ENCODE data around the gene TNFRSF13B. TPM values are rescaled to one million over a fixed set of nuclear protein-coding genes. Genes with fewer than 3 reads are reported as not detected.
"Not testable (repeated sequence)": the region's sequence is repeated elsewhere in the genome, so short reads cannot be mapped to it uniquely, and the experiment has no call there.

The TNFRSF13B gene
- total and polyA plus RNA-seq, 2 donors from 2014 or later = 1.4 TPM; not detected in 1

- no peak overlapping the region for H3K27ac ChIP-seq (ENCODE audit: low read depth in 2 of 2, low read length in 2 of 2)
- DNase-seq = peak in 1 of 5 donors; percentile 13
- H3K9me3 ChIP-seq (ENCODE audit: control insufficient read depth in 2 of 3, insufficient read depth in 1 of 3, low read length in 3 of 3) = peaks cover 0 to 4% (median 0%) of the 10 kb centered on the region in 3 donors
- TF ChIP-seq CTCF (IDR thresholded peaks at IDR 0.05; ENCODE audit: borderline replicate concordance, extremely low read depth, insufficient read depth) = no peak
- H3K36me3 ChIP-seq (ENCODE audit: control insufficient read depth in 2 of 3, insufficient read depth in 3 of 3, low read length in 3 of 3) = no peaks in the 10 kb centered on the region
- H3K4me1 ChIP-seq (ENCODE audit: control insufficient read depth in 2 of 3, insufficient read depth in 2 of 3, low read depth in 1 of 3, low read length in 3 of 3) = no peaks in the 10 kb centered on the region
- H3K4me3 ChIP-seq (ENCODE audit: low read length in 3 of 3) = no peak overlapping the region
- intact Hi-C loops (cut with DNase I) = no loop called here
- no peaks in the 10 kb centered on the region for H3K27me3 ChIP-seq (ENCODE audit: control insufficient read depth, insufficient read depth, low read length)
- H3K9ac ChIP-seq (ENCODE audit: low read length in 3 of 3) = no peak overlapping the region
- no peak for FAIRE-seq
Measured at GRCh38 chr17:16962804-16963203, 9.1 kb downstream of the TNFRSF13B start.

- FAIRE-seq = no peak
- intact Hi-C loops (cut with DNase I) = no loop called here
- TF ChIP-seq CTCF (IDR thresholded peaks at IDR 0.05; ENCODE audit: borderline replicate concordance, extremely low read depth, insufficient read depth) = no peak
Measured at GRCh38 chr17:16961792-16962191, 10.1 kb downstream of the TNFRSF13B start.

GRCh38 chr17:16961022-16961421 lies 10.9 kb downstream of the TNFRSF13B start:
- DNase-seq; H3K27me3 ChIP-seq (ENCODE audit: control insufficient read depth, insufficient read depth, low read length); intact Hi-C loops (cut with DNase I); H3K36me3 ChIP-seq (ENCODE audit: control insufficient read depth in 2 of 3, insufficient read depth in 3 of 3, low read length in 3 of 3); H3K4me3 ChIP-seq (ENCODE audit: low read length in 3 of 3); H3K9me3 ChIP-seq (ENCODE audit: control insufficient read depth in 2 of 3, insufficient read depth in 1 of 3, low read length in 3 of 3); H3K4me1 ChIP-seq (ENCODE audit: control insufficient read depth in 2 of 3, insufficient read depth in 2 of 3, low read depth in 1 of 3, low read length in 3 of 3); FAIRE-seq; H3K9ac ChIP-seq (ENCODE audit: low read length in 3 of 3); H3K27ac ChIP-seq (ENCODE audit: low read depth in 2 of 2, low read length in 2 of 2): not testable (repeated sequence)

More at GRCh38 chr17:16961792-16962191, 10.1 kb downstream of the TNFRSF13B start:
- Histone ChIP-seq H3K9ac (ENCODE audit: low read length in 3 of 3) (no peak overlapping the region), H3K27ac (ENCODE audit: low read depth in 2 of 2, low read length in 2 of 2) (no peak overlapping the region), H3K4me1 (ENCODE audit: control insufficient read depth in 2 of 3, insufficient read depth in 2 of 3, low read depth in 1 of 3, low read length in 3 of 3) (no peaks in the 10 kb centered on the region), H3K4me3 (ENCODE audit: low read length in 3 of 3) (no peak overlapping the region), H3K9me3 (ENCODE audit: control insufficient read depth in 2 of 3, insufficient read depth in 1 of 3, low read length in 3 of 3) (peaks cover 0 to 4% (median 0%) of the 10 kb centered on the region in 3 donors), H3K27me3 (ENCODE audit: control insufficient read depth, insufficient read depth, low read length) (no peaks in the 10 kb centered on the region), H3K36me3 (ENCODE audit: control insufficient read depth in 2 of 3, insufficient read depth in 3 of 3, low read length in 3 of 3) (no peaks in the 10 kb centered on the region)
- peak in 1 of 5 donors; percentile 11 for DNase-seq

GRCh38 chr17:16955011-16955410 lies 16.9 kb downstream of the TNFRSF13B start:
- H3K9ac ChIP-seq (ENCODE audit: low read length in 3 of 3); H3K9me3 ChIP-seq (ENCODE audit: control insufficient read depth in 2 of 3, insufficient read depth in 1 of 3, low read length in 3 of 3); H3K4me1 ChIP-seq (ENCODE audit: control insufficient read depth in 2 of 3, insufficient read depth in 2 of 3, low read depth in 1 of 3, low read length in 3 of 3); FAIRE-seq; H3K4me3 ChIP-seq (ENCODE audit: low read length in 3 of 3); H3K27me3 ChIP-seq (ENCODE audit: control insufficient read depth, insufficient read depth, low read length); H3K36me3 ChIP-seq (ENCODE audit: control insufficient read depth in 2 of 3, insufficient read depth in 3 of 3, low read length in 3 of 3); intact Hi-C loops (cut with DNase I); H3K27ac ChIP-seq (ENCODE audit: low read depth in 2 of 2, low read length in 2 of 2): not testable (repeated sequence)
- peak in 1 of 5 donors; percentile 5 for DNase-seq
